GM21526 (cell line): ENCODE data around the gene OR4K13.

ENCODE experiments used
- ATAC-seq: cut with Tn5 transposase; IDR thresholded peaks from one replicate; pipeline ENCODE4 v1.9.1; 2021; ENCODE audit warnings: moderate library complexity; ENCODE audit not compliant: unreplicated experiment, low FRiP score

The OR4K13 gene, protein sequence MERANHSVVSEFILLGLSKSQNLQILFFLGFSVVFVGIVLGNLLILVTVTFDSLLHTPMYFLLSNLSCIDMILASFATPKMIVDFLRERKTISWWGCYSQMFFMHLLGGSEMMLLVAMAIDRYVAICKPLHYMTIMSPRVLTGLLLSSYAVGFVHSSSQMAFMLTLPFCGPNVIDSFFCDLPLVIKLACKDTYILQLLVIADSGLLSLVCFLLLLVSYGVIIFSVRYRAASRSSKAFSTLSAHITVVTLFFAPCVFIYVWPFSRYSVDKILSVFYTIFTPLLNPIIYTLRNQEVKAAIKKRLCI

GRCh38 chr14:20035938-20036337, at the start of gene OR4K13:
Gene OR4K13, minus strand, starts transcription at chr14:20036038. Its CDS starts 1,280 bp downstream, at chr14:20034758.
- no peak for ATAC-seq

DNA sequence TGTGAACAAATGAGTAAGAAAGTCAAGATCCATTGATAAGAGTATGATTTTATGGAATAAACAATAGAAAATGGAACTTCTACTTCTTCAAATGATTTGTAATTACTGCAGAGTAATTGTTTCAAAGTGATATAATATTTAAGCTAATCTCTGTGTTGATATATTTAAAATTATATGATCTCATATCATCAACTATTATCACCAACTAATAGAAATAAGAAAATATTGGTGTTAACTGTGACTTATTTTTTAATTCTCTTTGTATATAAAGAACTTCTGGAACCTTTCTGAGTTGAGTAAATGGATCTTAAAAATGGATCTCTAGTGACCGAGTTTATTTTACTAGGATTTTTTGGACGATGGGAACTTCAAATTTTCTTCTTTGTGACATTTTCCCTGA, 23.9 kb upstream of the OR4K13 start, which contains the start of gene OR4L1:
Gene OR4L1, plus strand, starts transcription at position 301 of the 400 bp plus-strand sequence. Its CDS starts 0 bp downstream, at position 301.
- ATAC-seq, result no peak

GRCh38 chr14:20048202-20048601, 12.4 kb upstream of the OR4K13 start:
- ATAC-seq, result no peak

GRCh38 chr14:20044243-20044642, 8.4 kb upstream of the OR4K13 start:
- ATAC-seq, result no peak

DNA sequence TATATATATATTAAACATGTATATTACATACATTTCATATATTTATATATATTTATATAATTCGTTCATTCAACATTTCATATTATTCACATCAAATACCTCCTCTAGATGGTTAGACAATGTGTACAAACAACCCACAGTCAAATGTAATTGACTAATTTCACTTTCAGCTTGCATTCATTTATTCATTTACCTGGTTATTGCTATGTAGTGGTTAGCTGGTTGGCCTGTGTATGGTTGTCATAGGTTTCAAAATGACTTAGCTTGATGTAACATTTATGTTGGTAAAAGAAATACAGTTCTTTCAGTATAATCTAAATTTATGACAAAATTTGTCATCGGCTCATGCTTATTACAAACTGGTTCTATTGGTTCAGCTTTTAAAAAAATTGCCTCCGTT, 389 bp downstream of the OR4K13 start:
- ATAC-seq, result no peak

DNA sequence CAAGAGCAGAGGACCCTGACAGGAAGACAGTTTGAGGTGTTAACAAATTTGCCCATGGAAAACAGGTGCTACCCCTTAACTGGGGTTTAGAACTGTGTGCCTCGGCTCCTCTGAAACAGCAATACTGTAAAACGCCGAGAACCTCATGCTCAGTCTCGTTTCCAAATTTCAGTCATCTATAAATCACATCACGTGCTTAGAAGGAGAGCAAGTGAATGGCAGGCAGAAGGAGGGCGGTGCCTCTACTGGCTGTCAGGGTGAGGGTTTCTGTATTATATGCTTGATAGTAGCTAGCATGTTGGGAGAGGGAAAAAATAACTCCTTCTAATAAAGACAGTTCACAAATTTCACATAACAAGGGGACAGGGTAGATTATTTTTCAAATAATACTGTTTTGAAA, 4.8 kb downstream of the OR4K13 start:
- no peak for ATAC-seq

GRCh38 chr14:20019257-20019865, 16.5 kb downstream of the OR4K13 start, which contains the start of gene OR4K14:
Gene OR4K14, minus strand, starts transcription at chr14:20019307. Its CDS starts 4,114 bp downstream, at chr14:20015193.
- ATAC-seq, result no peak

GRCh38 chr14:20008156-20008555, 27.7 kb downstream of the OR4K13 start:
- no peak for ATAC-seq

GRCh38 chr14:20002319-20002718, 33.5 kb downstream of the OR4K13 start:
- ATAC-seq, result no peak

GRCh38 chr14:20001863-20002262, 34.0 kb downstream of the OR4K13 start, which contains the start of gene OR4Q2:
Gene OR4Q2, plus strand, starts transcription at chr14:20002163.
- no peak for ATAC-seq

DNA sequence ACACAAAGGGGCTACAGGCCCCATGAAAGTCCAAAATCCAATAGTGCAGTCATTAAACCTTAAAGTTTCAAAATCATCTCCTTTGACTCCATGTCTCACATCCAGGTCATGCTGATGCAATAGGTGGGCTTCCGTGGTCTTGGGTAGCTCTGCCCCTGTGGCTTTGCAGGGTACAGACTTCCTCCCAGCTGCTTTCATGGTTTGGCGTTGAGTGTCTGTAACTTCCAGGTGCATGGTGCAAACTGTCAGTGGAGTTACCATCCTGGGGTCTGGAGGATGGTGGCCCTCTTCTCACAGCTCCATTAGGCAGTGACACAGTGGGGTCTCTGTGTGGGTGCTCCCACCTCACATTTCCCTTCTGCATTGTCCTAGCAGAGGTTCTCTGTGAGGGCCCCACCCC, 42.4 kb downstream of the OR4K13 start:
- no peak for ATAC-seq
